OCI-LY3 (cell line): ENCODE results near the gene GSX2.
A peak's percentile ranks its signal among the peaks of the same experiment; 100 is the strongest.

Experiments
- H2AFZ ChIP-seq: fragments of 200-600, 300-600 bp; shearing (Covaris generic); 2 replicates; pipeline ENCODE4 v1.6.0; 2014; ENCODE audit warnings: antibody characterized with exemption, low read depth, low read length
- H3K27ac ChIP-seq: fragments of 200-600, 300-600 bp; sonication (generic); 2 replicates; pipeline ENCODE4 v1.5.1; 2014; ENCODE audit warnings: mild to moderate bottlenecking, low read length, moderate library complexity, mixed read lengths
- H3K27me3 ChIP-seq: fragments of 200-600, 300-600 bp; sonication (generic); 2 replicates; pipeline ENCODE4 v1.6.1; 2014; ENCODE audit warnings: low read depth, low read length, mixed read lengths
- H3K36me3 ChIP-seq: fragments of 200-600, 300-600 bp; sonication (generic); replicated peaks from 2 replicates; pipeline ENCODE3; 2014; ENCODE audit warnings: low read depth, low read length, mixed read lengths
- H3K4me1 ChIP-seq: fragments of 300-600, 200-600 bp; sonication (generic); 2 replicates; pipeline ENCODE4 v1.6.1; 2014; ENCODE audit warnings: low read length, mixed read lengths
- H3K4me2 ChIP-seq: fragments of 200-600, 300-600 bp; sonication (generic); 2 replicates; pipeline ENCODE4 v1.6.1; 2014; ENCODE audit warnings: low read length, mixed read lengths
- H3K4me3 ChIP-seq: fragments of 300-600, 200-600 bp; sonication (generic); 2 replicates; pipeline ENCODE4 v1.5.1; 2014; ENCODE audit warnings: antibody characterized with exemption, mild to moderate bottlenecking, low read length, moderate library complexity
- H3K79me2 ChIP-seq: fragments of 300-600, 200-600 bp; shearing (Covaris generic); 2 replicates; pipeline ENCODE4 v1.6.1; 2014; ENCODE audit warnings: mild to moderate bottlenecking, low read length, mixed read lengths
- H3K9ac ChIP-seq: fragments of 300-600, 200-600 bp; shearing (Covaris generic); 2 replicates; pipeline ENCODE4 v1.6.0; 2014; ENCODE audit warnings: mild to moderate bottlenecking, low read length, moderate library complexity
- H3K9me3 ChIP-seq: fragments of 200-600, 300-600 bp; shearing (Covaris generic); 2 replicates; pipeline ENCODE4 v1.6.1; 2014; ENCODE audit warnings: low read length, mixed read lengths; ENCODE audit not compliant: insufficient read depth
- H4K20me1 ChIP-seq: fragments of 200-600, 300-600 bp; sonication (generic); 2 replicates; pipeline ENCODE4 v1.6.1; 2016; ENCODE audit warnings: low read length, mixed read lengths; ENCODE audit not compliant: insufficient read depth
- EZH2phosphoT487 ChIP-seq: fragments of 200-600 bp; shearing (Covaris generic); IDR thresholded peaks from 2 replicates; pipeline ENCODE4 v1.6.1; 2018; ENCODE audit warnings: antibody characterized with exemption, mixed run types, low read depth
- TF ChIP-seq, protein P1 (sequence below): fragments of 200-600, 300-600 bp; sonication (generic); IDR thresholded peaks from 2 replicates; pipeline ENCODE4 v1.5.1; 2014; ENCODE audit warnings: antibody characterized with exemption, low read length, low read depth

Gene GSX2

DNA sequence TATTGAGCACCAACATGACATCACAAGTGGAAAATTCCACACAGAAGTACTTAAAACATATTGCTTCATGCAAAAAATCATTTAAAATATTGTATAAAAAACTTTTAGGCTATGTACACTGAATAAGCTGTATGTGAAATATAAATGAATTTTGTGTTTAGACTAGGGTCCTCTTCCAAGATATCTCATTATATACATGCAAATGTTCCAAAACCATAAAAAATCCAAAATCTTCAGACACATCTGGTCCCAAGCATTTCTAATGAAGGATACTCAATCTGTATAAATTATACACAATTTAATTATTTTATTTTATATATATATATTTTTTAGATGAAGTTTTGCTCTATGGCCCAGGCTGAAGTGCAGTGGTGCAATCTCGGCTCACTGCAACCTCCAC is 10.1 kb upstream of the GSX2 start:
- no peaks in the 10 kb centered on the region for H3K27me3 ChIP-seq

DNA sequence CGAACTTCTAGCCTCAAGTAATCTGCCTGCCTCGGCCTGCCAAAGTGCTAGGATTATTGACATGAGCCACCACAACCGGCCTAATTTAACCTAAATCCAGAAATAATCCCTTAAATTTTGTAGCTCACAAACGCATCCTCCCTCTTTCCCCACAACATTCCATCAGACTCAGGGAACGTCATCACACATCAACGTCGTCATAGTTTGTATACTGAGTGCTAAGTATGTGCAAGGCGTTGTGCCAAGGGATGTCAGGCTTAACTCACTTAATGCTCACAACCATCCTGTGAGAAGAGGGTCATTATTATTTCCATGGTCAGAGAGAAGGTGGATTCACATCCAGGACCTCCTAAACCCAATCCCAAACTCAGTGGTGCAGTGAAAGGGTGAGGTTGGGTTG is 9.6 kb upstream of the GSX2 start:
- H3K4me2 ChIP-seq = no peak overlapping the region
- H3K27me3 ChIP-seq = no peaks in the 10 kb centered on the region
- H2AFZ ChIP-seq = no peak overlapping the region
- H3K9ac ChIP-seq = no peak overlapping the region
- TF ChIP-seq, protein P1, sequence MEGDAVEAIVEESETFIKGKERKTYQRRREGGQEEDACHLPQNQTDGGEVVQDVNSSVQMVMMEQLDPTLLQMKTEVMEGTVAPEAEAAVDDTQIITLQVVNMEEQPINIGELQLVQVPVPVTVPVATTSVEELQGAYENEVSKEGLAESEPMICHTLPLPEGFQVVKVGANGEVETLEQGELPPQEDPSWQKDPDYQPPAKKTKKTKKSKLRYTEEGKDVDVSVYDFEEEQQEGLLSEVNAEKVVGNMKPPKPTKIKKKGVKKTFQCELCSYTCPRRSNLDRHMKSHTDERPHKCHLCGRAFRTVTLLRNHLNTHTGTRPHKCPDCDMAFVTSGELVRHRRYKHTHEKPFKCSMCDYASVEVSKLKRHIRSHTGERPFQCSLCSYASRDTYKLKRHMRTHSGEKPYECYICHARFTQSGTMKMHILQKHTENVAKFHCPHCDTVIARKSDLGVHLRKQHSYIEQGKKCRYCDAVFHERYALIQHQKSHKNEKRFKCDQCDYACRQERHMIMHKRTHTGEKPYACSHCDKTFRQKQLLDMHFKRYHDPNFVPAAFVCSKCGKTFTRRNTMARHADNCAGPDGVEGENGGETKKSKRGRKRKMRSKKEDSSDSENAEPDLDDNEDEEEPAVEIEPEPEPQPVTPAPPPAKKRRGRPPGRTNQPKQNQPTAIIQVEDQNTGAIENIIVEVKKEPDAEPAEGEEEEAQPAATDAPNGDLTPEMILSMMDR = no peak
- no peak for TF ChIP-seq EZH2phosphoT487
- H3K36me3 ChIP-seq = no peaks in the 10 kb centered on the region
- no peak overlapping the region for H3K27ac ChIP-seq
- no peak overlapping the region for H3K4me3 ChIP-seq
- H3K4me1 ChIP-seq = 0 out of 2 replicates have a peak, but pooled peaks cover 9% of the 10 kb centered on the region
- H4K20me1 ChIP-seq = no peaks in the 10 kb centered on the region
- no peaks in the 10 kb centered on the region for H3K79me2 ChIP-seq
- no peaks in the 10 kb centered on the region for H3K9me3 ChIP-seq

More for the DNA sequence above, 10.1 kb upstream of the GSX2 start:
- Histone ChIP-seq H4K20me1 (no peaks in the 10 kb centered on the region), H2AFZ (no peak overlapping the region), H3K79me2 (no peaks in the 10 kb centered on the region), H3K9ac (no peak overlapping the region), H3K36me3 (no peaks in the 10 kb centered on the region), H3K27ac (no peak overlapping the region), H3K9me3 (no peaks in the 10 kb centered on the region), H3K4me2 (no peak overlapping the region), H3K4me3 (no peak overlapping the region), H3K4me1 (0 out of 2 replicates have a peak, but pooled peaks cover 9% of the 10 kb centered on the region)
- no peak for TF ChIP-seq EZH2phosphoT487
- TF ChIP-seq, protein P1 = no peak

DNA sequence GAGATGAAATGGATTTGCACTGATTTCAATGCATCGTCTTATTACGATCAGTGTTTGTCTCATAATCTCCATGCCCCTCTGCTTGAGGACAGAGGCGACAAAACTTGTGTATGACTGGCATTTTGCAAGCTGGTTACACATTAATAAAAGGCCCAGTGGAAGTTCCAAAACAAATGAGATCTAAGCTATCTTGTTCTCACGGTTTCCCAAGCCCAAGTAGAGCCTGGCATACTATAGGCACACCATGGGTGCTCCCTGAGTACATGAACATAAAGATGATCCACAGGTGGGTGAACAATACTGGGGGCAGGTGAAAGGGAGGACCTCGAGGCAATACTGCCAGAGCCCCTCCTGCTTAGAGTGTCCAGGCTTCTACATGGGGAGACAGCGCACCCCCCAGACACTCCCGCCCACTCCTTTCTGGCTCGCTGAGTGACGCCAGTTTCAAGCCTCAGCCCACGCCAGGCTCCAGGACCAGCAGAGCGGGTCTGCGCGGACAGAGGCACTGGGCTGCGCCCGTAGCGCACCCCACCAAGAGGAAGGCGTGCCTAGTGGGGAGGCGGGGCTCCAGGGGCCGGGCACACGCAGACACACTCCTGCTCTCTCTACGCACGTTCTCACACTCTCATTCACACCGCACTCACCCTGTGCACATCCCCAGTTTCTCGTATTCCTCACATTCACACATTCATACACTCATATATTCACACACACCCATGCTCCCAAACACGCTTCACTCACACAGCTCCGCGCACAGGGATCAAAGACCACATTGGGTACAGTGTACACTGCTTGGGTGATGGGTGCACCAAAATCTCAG is 8.9 kb upstream of the GSX2 start:
- Histone ChIP-seq H2AFZ (peak overlapping the region; percentile 99), H3K4me2 (peak overlapping the region; percentile 99)
- TF ChIP-seq EZH2phosphoT487 = no peak
- TF ChIP-seq, protein P1 = no peak

DNA sequence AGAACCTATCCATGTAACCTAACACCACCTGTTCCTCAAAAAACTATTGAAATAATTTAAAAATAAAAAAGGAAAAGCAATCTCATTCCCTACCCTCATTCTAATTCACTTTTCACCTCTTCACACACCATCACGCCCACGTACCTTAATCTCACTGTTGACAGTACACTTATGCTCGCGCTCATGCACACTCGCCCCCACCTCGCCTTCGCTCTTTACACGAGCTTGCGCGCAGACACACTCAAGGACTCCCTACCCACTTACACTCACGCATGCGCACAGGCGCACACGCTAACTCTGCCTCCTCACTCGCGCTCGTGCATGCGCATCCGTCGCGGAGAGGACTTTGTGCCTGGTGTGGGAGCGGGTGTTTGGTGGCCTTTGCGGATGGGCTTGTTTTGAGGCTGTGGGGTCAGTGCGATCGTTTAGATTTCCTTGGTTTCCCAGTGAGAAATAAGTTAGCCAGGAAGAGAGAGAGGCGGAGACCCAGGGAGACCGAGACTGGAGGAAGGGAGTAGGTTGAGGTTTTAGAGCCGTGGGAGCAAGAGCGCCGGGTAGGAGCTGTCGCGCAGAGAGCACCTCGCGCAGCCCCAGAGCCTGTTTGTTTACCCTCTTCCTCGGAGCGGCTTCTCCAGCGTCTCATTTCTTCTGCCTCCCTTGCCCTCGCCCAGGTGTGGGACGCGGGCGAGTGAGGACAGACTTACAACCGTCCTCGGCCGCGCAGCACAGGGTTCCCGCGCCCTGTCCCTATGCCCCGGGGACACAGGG is 8.1 kb upstream of the GSX2 start:
- H3K79me2 ChIP-seq = no peaks in the 10 kb centered on the region
- peak overlapping the region; percentile 93 for H3K4me3 ChIP-seq
- H3K27ac ChIP-seq = no peak overlapping the region
- H3K9ac ChIP-seq = peak overlapping the region; percentile 68
- peak overlapping the region; percentile 99 for H2AFZ ChIP-seq
- H3K4me1 ChIP-seq = 0 out of 2 replicates have a peak, but pooled peaks cover 9% of the 10 kb centered on the region
- H3K36me3 ChIP-seq = no peaks in the 10 kb centered on the region
- no peaks in the 10 kb centered on the region for H3K9me3 ChIP-seq
- H3K27me3 ChIP-seq = 0 out of 2 replicates have a peak, but pooled peaks cover 3% of the 10 kb centered on the region
- peak overlapping the region; percentile 99 for H3K4me2 ChIP-seq
- no peaks in the 10 kb centered on the region for H4K20me1 ChIP-seq
- TF ChIP-seq, protein P1 = no peak
- no peak for TF ChIP-seq EZH2phosphoT487

More for the DNA sequence above, 8.9 kb upstream of the GSX2 start:
- Histone ChIP-seq H3K36me3 (no peaks in the 10 kb centered on the region), H4K20me1 (no peaks in the 10 kb centered on the region), H3K9ac (peak overlapping the region; percentile 68), H3K4me3 (peak overlapping the region; percentile 93), H3K4me1 (0 out of 2 replicates have a peak, but pooled peaks cover 9% of the 10 kb centered on the region), H3K79me2 (no peaks in the 10 kb centered on the region), H3K27ac (no peak overlapping the region), H3K9me3 (no peaks in the 10 kb centered on the region), H3K27me3 (no peaks in the 10 kb centered on the region)
